SKM-1 (cell line): ENCODE measurements around the gene ST6GALNAC1.

Source experiments
- DNase-seq: peaks from one replicate; lab custom pipeline; 2025; ENCODE audit not compliant: unreplicated experiment; lab: John Stamatoyannopoulos, UW

The ST6GALNAC1 gene

DNA sequence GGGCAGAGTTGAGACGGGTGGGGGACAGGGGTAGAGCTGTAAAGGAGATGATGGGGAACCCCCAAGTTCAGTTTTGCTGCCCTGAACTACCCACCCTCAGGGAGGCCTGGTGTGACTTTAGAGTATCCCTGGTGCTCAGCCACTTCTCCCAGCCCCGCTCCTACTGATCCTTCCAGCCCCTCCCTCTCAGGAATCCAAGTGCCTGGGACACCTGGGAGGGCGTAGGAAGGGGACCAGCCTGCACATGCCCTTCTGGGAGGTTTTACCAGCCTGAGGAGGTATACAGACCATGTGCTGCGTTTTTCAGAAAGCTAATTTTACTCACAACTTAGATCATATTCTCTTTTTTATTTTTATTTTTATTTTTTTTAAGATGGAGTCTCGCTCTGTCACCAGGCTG lies 62.0 kb downstream of the ST6GALNAC1 start:
- no peak for DNase-seq

DNA sequence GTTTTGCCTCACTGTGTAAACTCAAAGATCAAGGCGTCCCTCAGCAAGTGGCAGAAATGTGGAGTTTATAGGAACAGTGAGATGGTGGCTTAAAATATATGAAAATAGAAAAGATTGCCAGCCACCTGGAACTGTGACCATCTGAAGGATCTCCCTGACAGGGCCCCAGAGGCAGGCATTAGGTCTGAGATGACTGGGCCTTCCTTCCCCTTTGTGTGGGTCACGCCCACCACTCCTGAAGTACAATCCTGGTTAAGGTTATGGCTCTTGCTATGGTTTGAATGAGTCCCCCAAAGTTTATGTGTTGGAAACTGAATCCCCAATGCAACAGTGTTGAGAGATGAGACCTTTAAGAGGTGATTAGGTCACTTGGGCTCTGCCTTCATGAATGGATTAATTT lies 64.3 kb downstream of the ST6GALNAC1 start:
- peak; percentile 41 for DNase-seq

DNA sequence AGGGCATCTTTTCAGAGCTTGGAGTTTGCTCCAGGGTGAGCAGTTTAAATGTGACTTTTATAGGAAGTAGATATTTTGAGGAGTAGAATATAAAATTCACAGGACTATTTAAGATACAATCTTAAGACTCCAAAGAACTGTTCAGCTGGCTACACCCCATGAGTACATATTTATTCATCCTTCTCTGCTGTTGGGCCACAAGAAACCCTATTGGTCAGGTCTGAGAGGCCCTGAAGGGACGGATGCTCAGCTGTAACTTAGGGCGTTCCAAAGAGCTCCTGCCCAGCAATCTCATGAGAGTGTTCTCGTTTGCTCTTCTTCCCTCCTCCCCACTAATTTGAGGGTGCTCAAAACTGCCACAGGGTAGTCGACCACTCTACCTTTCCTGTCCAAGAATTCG lies 65.2 kb downstream of the ST6GALNAC1 start:
- no peak for DNase-seq

DNA sequence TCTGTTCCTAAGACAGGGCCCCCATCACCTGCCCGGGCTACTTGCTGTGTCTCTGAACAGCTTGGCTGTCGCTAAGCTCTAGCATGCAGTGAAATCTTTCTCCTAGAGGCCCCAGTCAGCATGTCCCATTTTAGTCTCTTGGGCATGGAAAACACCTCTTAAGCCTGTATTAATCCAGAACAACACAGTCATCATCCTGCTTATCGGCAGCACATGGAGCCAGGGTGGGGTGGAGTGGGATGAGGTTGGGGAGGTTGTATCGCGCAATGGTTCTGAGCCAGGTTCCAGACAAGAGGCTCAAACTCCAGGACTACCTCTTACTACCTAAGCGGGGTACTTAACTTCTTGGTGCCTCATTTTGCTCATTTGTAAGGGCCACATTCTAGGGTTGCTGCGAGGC lies 65.7 kb downstream of the ST6GALNAC1 start:
- no peak for DNase-seq

DNA sequence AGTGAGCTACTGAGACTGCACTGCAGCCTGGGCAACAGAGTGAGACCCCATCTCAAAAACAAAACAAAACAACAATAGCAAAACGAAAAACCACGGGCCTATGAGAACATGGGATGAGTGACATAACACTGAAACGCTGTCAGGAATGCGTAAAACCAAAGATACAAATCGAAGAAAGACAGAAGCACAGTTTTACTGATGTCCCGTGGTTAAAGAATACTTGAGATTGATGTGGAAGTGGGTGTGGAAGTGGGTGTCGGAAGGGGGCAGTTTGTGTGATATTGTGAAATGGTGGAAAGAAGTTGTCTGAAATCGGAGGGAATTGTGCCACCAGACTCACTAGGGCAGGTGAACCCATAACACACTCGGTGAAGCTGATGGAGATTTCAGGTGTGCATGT lies 67.4 kb downstream of the ST6GALNAC1 start:
- DNase-seq: no peak

DNA sequence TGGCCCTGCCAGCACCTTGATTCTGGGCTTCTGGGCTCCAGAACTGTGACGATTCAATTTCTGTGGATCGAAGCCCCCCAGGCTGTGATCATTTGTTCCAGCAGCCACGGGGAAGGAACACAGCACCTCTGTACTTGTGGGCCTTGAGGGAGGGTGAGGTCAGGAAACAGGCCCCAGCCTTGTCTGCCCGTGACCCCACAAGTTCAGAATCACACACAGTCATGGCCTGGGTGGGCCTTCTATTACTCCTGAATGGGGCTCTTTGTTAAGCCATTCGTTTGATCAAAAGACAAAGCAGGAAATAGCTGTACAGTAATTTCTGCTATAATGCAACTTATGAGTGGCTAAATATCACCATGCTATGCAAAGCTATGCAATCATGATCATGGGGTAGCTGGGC lies 68.0 kb downstream of the ST6GALNAC1 start:
- no peak for DNase-seq
